ENCODE results near the gene TFCP2L1. TPM values are rescaled to one million over a fixed set of nuclear protein-coding genes. Genes with fewer than 3 reads are reported as not detected.
"Not testable (repeated sequence)": the region's sequence is repeated elsewhere in the genome, so short reads cannot be mapped to it uniquely, and the experiment has no call there.

TFCP2L1 gene
- total RNA-seq, 1 donor from 2014 or later = 73.0 TPM

DNA sequence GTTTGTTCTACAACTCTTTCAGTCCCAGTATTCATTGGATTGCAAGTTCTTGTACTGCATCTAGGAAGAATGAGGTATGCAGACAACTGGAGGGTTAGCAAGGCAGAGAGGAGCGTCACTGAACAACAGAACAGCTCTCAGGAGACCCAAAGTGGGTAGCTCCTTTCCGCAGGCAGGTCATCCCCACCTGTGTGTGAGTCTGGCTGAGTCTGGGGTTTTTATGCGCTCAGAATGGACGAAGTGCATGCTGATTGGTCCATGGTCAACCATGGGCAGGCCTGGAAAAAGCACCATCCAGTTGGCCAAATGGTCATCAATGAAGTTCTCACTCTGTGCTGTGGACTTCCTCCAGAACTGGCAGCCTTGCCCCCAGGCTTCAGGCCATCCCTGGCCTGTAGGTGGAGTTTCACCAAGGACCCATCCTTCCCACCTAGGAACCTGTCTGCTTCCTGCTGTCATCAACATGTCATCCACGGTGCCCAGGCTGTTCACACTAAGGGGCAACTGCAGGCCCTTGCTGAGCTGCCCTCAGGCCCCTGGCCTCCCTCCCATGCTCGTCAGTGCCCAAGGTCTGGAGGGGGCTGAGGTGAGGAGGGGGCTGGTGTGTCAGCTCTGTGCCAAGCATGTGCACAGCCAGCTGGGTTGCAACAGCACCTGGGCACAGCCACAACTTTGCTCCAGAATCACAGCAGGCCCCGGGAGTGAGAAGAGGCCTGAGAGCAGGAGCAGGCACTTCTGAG lies 11.1 kb upstream of the TFCP2L1 start:
- DNase-seq (ENCODE audit: low spot score) = no peak

DNA sequence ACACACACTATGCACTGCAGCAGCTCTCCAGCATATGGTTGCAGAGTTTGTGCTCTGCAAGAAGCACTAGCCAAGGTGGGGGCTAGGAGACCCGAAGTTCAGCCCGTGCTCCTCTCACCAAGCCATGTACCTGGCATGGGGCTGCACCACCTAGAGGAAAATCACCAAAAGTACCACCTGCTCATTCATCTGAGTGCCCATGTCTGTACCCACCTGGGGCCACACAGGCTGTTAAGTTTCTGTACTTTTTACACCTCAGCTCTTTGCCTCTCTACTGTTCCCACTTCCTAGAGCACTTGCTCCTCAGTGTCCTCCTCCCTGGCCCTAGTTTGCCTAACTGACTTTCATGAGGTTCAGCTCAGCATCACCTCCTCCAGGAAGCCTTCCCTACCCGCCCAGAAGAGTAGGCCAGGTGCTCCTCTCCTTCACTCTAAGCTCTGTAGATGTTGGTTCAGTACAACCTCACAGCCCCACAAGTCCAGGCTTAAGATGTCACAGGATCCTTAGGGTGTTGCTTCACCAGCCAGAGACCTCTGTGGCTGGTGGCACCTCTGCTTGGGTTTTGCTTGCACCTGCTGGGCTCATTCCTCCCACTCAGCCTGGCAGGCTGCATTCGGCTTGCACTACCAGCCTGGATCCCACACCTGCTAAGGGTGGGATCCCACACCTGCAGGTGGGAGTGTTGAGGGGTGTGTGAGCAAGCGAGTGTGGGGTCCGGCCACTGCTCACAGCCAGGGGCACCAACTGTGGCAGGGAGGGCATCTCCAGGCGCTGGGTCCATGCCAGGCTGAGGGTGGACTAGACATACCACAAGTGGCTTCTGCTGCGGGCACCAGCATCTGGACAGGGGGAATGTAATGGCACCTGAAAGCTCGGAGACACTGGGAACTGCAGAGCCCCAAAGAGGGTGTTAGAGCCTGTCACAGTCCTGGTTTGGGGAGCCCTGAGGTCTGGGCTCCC lies 10.2 kb upstream of the TFCP2L1 start:
- DNase-seq (ENCODE audit: low spot score) = no peak

DNA sequence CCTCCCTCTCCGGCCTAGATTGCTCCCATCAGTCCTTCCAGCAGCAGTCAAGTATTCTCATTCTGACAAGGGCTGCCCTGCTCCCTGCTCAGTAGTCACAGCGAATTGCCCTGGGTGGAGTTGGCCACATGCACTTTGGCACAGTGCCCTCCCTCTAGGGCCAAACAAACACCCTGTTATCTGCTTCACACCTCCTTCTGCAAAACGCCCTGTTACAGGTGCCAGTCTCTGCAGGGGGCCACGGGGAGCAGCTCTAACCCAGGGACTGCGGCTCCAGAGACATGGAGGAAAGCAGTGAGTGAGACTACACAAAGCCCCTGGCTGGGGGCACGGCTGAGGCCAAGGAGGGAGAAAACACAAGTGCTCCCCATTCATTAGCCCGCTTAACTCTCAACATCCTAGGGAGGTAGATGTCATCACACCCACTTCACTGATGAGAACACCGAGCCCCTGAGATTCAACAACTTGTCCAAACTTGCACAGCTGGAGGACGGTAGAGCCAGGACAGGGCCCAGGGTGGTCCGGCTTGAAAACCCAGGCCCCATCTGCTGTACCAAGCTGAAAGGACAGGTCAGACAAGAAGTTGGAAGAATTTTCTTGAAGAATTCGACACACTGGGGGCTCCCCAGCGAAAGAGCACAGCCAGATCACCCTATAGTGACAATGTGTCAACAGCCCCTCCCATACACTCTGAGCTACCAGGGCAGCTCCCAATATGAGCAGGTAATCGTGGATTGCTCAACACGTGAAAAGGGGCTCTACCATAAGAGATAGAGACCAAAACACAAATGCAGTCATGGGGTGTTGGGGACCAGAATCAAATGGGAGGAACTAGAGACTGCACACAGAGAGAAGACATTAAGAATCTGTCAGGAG lies 8.7 kb upstream of the TFCP2L1 start:
- DNase-seq (ENCODE audit: low spot score) = peak; percentile 87

DNA sequence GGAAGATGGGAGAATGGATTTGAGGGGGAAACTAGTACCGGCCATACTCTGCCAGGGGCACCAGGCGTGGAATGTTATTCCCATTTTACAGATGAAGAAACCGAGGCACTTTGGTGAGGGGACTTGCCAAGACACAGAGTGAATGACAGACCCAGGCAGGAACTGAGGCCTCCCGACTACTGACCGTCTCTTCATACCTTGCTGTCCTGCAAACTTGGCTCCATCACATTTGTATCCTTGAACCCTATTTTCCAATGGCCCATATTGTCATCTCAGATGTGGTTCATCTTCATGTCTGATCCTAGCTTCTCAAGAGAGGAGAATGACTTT lies 6.2 kb upstream of the TFCP2L1 start:
- no peak for DNase-seq (ENCODE audit: low spot score)

DNA sequence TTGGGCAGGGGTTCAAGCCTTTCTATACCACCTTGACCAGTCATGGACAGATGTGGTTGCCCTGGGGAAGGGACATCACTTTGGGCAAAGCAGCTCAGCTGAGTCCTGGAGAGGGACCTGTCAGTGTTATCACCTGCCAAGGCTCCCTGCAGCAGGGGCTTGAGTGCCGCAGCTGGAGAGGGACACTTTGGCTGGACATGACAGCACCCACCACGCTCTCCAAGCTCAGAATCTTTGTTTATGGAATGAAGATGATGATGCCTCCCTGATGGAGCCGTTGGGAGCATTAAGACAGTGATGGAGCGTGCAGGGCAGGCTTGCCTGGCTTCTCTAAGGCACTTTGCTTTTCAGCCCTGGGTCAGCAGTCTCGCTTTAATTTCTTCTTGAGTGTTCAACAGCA lies 4.3 kb upstream of the TFCP2L1 start:
- DNase-seq (ENCODE audit: low spot score) = no peak

DNA sequence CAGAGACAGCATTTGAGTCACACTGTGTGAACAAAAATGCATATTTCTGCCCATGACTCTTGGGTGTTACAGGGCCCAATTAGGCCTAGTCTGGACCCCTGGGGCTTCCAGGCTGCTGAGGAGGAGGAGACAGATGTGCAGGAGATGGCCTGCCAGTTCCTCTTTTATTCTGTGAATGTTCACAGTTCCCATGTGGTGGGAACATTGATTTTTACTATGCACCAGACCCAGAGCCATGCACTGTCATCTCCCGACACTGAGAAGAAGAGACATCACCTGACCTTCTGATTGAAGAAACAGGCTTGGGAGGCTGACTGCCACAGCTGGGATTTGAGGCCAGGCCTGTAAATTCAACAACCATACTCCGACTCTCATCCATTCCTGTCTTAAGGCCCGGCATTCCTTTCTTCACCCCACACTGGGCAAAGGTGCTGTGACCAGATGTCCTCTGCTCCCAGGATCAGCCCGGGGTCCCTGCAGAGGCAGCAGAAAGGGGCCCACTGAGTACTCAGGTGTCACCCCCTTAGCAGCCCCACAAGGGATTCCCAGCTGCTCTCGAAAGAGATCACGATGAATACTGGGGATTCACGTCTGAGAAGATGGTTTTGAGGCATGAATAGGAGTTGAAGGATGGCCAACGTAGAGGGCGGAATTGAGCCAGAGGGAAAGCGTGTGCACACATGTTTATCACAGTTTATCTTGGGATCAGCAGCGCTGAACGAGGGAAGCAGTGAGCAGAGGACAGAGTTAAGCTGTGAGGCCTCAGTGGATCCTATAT lies 3.6 kb upstream of the TFCP2L1 start:
- no peak for DNase-seq (ENCODE audit: low spot score)

DNA sequence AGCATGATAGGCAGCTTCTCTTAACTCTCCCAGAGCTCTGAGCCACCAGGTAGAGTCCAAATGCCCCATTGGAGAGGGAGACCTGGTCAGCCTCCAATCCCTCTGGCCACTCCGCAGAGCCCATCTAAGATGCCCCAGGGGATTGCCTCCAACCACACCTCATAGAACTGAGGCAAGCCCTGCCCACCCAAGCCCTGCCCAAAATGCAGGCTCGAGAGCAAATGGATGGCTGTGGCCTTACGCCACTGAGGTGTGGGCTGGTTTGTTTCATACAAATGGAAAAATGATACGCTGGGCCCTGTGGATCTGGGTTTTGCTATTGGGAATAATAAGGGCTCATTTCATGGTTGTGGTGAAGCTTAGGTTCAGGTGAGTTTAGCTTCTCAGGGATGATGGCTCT lies 3.0 kb upstream of the TFCP2L1 start:
- DNase-seq (ENCODE audit: low spot score) = no peak

DNA sequence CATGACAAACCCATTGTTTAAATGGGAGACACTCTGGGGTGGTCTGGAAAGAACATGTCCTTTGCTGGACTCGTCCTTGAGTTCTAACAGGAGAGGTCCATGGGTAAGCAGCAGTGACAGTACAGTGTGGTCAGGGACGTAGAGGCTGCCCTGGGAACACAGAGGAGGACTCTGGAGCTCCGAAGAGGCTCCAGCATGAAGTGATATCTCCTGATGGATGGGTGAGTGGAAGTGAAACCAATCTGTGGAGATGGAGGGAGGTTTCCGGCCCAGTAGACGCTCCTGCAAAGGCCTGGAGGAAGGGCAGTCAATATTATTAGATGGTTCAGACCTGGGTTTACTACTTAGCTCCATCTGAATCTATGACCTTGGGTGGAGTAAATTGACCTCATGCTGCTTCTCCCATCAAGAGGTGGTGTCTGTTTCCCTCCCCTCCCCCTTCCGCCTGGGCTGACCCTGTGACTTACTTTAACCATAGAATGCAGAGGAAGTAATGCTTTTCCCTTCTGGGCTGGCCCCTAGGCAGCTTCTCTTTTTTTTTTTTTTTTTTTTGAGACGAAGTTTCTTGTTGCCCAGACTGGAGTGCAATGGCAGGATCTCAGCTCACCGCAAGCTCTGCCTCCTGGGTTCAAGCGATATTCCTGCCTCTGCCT lies 2.3 kb upstream of the TFCP2L1 start:
- peak; percentile 33 for DNase-seq (ENCODE audit: low spot score)

DNA sequence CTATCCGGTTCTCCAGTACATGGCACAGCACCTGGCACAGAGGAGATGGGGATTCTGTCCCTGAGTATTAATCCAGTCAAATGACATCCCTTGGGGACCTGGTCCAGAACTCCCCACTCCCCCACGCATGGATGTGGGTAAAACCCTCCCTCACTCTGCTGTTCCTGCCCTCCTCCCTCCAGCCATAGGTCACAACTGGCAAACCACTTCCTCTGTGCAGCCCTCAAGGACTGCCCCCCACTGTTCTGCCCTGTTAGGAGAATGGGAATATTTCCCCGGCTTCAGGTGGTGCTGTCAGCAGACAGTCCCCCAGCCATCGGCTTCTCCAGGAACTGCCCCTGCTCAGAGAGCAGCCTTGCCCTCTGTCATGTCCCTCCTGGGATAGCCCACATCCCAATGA lies 1.5 kb upstream of the TFCP2L1 start:
- no peak for DNase-seq (ENCODE audit: low spot score)

DNA sequence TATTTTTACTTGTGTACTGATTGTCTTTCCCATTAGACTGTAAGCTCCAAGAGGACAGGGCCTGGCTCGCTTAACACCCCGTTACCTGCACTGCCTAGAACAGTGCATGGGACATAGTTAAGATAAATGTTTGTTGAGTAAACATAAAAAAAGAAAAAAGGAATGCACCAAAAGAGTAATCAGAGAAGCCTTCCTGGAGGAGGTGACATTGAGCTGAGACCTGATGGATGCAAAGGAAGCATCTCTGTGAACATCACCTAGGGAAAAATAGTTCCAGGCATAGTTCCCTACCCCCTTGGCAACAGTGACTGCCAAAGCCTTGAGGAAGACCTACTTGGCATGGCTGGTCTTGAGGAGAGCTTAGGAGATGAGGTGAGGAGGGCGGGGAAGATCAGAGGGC lies 924 bp upstream of the TFCP2L1 start:
- DNase-seq (ENCODE audit: low spot score) = no peak

DNA sequence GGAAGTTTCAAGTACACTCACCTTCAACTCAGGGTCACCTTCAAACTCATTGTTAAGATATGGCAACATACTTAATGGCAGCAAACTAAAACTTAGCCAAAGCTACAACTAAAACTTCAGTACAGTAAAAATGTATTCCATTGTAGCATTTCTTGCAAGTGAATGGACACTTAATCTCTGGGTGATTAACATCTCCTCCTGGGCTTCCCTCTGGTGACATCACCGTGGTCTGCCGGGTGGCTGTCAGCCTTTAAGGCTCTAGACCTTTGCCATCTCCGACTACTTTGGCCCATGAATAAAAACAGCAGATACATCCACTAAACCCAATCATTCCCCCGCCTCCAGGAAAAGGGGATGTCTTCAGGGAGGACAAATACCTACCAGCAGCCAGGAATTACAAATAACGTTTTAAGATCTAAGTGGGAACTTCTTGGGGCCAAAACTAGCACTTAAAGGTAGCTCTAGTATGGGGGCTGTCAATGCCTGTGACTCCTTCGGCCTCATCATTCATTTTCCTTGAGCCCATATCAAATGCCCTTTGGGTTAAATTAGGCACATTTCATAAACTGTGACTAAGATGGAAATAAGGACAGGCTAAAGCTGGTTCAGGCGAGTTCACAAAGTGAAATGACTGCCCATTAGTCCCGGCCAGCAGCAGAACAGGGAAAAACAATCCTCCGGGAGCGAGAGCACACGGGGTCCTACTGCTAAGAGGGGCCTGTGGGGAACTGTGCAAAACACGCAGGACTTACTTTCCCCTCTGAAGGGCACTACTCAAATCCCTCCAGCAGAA lies 1.1 kb downstream of the TFCP2L1 start:
- DNase-seq (ENCODE audit: low spot score) = no peak

DNA sequence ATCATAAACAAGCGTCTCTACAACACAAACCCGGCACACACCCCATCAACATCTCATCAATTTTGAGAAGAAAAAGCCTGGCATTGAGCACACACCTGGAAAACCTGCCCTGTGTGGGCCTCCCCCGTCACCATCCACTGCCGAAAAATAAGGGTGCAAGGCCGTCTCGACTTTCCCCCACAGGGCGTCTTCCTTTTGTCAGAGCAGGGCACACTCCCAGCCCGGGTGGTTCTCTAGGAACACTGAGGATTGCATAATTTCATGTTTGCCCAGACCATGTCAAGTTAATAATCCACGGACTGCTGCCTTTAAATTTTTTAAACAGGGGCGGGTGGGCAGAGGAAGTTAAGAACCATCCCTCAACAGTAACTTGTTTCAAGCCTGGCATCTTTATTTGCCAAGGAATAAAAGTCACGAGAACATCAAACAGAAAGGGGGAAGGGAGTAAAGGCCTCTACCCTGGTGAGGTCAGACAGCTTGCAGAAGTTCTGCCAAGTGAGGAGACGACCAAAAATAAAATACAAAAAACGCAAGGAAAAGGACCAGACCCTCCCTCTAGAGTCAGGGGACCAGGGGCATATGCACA lies 2.1 kb downstream of the TFCP2L1 start:
- DNase-seq (ENCODE audit: low spot score) = peak; percentile 28

DNA sequence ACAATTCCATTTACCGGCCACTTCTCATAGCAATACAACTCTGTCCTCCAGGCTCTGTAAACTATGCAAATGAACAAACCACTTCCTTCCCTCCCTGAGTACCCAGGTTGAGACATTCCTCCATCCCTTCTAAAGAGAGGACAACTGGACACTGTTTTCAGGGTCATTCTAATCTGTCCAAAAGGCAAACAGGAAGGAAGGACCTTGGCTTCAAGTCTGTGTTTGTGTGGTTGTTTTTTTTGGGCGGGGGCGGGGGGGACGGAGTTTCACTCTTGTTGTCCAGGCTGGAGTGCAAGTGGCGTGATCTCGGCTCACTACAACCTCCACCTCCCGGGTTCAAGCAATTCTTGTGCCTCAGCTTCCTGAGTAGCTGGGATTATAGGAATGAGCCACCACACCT lies 3.3 kb downstream of the TFCP2L1 start:
- no peak for DNase-seq (ENCODE audit: low spot score)

DNA sequence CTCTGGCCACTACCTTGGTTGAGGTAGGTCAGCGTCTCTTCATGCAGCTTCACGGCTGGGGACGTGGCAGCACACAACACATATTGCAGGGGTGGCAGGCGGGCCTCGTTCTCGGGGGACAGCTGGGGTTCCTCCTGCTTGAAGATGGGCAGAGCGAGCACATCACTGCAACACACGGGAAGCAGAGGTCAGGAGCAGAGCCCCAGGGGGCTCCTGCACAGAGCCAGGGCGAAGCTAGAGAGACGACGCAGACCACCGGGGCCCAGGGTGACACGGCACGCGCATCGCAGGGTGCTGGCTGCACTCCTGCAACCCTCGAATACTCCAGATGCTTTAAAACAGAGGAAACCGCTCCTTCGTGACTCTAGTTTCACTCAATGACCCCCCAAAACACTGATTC lies 3.9 kb downstream of the TFCP2L1 start:
- no peak for DNase-seq (ENCODE audit: low spot score)

DNA sequence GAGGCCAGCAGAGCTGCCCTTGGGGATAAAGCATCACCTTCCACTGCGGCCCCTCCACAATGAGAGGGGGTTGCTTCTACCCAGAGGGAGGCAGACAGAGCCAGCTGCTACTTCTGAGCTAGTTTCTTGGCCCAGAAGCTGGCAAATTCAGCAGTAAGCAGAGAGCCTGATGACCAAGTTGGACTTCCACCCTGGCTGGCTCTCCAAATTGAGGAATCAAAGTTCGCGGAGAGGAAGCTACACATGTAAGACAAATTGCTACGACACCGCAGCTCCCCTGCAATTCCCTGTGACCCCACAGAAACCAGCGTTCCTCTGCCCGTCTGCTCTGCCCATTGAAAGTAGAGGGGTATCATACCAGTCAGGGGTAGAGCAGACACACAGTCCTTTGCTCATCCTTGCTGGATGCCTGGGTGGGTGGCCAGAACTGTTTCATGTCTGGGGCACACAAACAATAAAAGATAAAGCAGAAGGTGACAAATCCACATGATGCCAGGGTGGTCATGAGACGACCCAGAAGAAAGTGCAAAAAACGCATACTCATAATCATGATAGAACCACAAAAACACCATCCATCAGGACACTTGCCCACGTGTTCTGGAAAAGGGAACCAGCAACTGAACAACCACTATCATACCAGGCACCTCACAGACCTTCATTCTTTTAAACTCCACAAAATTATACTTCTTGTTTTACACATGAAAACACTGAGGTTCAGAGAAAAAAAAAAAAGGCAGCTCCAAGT lies 5.4 kb downstream of the TFCP2L1 start:
- no peak for DNase-seq (ENCODE audit: low spot score)

DNA sequence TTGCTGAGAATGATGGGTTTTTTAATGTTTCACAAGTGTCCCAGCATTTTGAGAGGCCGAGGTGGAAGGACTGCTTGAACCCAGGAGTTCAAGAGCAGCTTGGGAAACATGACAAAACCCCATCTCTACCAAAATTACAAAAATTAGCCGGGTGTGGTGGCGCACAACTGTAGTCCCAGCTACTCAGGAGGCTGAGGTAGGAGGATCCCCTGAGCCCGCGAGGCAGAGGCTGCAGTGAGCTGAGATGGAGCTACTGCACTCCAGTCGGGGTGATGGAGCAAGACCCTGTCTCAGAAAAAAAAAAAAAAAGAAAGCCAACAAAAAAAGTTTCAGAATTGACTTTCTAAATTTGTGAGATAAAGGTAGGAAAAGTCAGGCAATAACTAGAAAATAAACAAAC lies 8.7 kb downstream of the TFCP2L1 start:
- DNase-seq (ENCODE audit: low spot score) = no peak

DNA sequence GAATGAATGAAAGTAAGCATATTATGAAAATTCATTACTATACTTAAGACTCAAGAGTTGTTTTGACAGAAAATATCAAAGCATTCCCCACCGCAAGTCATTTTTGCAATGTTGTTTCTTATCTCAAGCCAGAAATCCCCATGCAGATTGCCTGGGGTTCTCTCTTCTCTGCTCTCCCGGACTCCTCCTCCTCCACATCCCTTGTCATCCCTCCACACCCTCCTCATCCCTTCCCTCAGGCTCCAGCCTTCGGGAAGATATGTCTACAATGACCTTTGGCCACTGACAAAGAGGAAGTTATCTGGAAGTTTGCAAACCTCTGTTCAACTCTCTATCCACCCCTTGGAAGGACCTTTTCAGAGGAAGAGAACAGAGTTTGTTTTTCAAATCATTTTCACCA lies 11.9 kb downstream of the TFCP2L1 start:
- DNase-seq (ENCODE audit: low spot score) = no peak

DNA sequence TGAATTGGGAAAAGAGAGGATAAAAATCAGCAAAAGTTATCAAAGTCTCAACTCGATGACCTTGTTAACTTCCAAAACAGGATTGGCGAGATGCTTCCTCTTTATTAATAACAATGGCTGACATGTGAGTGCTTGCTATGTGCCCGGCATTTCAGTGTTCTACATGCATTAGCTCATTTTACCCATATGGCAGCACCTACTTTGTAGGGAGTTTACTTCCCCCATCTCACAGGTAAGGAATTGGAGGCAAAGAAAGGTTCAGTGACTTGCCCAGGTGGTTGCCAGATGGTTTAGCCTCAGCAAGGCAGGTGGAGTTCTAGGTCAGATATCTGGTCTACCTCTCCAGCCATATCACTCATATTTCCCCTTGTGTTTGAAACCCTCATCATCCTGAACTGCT lies 12.4 kb downstream of the TFCP2L1 start:
- no peak for DNase-seq (ENCODE audit: low spot score)

DNA sequence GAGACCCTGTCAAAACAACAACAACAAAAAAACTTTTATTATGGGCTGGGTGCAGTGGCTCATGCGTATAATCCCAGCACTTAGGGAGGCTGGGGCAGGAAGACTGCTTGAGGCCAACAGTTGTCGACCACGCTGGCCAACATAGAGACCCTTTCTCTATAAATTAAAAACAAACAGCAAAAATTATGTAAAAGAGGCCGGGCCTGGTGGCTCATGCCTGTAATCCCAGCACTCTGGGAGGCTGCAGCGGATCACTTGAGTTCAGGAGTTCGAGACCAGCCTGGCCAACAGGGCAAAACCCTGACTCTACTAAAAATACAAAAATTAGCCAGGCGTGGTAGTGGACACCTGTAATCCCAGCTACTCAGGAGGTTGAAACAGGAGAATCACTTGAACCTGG lies 15.6 kb downstream of the TFCP2L1 start:
- not testable (repeated sequence) for DNase-seq (ENCODE audit: low spot score)

All from mucosa of gallbladder (tissue), 1 donor.